H1 (cell line): ENCODE data around the gene TMED8. TPM values are rescaled to one million over a fixed set of nuclear protein-coding genes. Genes with fewer than 3 reads are reported as not detected.

Experiments
- CTCF ChIA-PET: fragments of 300-600 bp; sonication (Branson Sonifier 250); formaldehyde crosslinking; loops from one replicate; lab custom pipeline; 2021; ENCODE audit not compliant: partially characterized antibody; lab: Charles Lee
- POLR2A ChIA-PET: fragments of 300-600 bp; sonication (Branson Sonifier 250); formaldehyde crosslinking; loops from one replicate; lab custom pipeline; 2021; ENCODE audit warnings: inconsistent platforms; ENCODE audit not compliant: partially characterized antibody; lab: Charles Lee
- DNase-seq, 2 experiments: peaks; one replicate each; pipeline versions ENCODE4 v3.0.0 to v3.0.0-alpha.2; 2010 to 2022; ENCODE audit warnings: low spot score in 2 of 2, low read depth in 1 of 2, mixed read lengths in 1 of 2
- FAIRE-seq: peaks from 2 replicates; lab custom pipeline; 2011; peaks lifted over from hg19 to GRCh38; lab: Jason Lieb, UNC
- H2AFZ ChIP-seq: 2 replicates; pipeline ENCODE4 v1.8.1; 2012; ENCODE audit warnings: low read length, inconsistent platforms
- H2AK5ac ChIP-seq: 2 replicates; pipeline ENCODE4 v1.6.1; 2013; ENCODE audit warnings: low read depth, low read length
- H2BK120ac ChIP-seq: replicated peaks from 2 replicates; pipeline ENCODE3; 2013; ENCODE audit warnings: low read depth, low read length, inconsistent platforms
- H2BK12ac ChIP-seq: 2 replicates; pipeline ENCODE4 v1.6.1; 2013; ENCODE audit warnings: low read depth, low read length
- H2BK15ac ChIP-seq: 2 replicates; pipeline ENCODE4 v1.6.1; 2013; ENCODE audit warnings: low read length
- H2BK20ac ChIP-seq: 2 replicates; pipeline ENCODE4 v1.6.1; 2013; ENCODE audit warnings: low read length
- H2BK5ac ChIP-seq: 2 replicates; pipeline ENCODE4 v1.6.1; 2013; ENCODE audit warnings: low read depth, low read length
- H3K14ac ChIP-seq: 2 replicates; pipeline ENCODE4 v1.6.1; 2013; ENCODE audit warnings: inconsistent platforms; ENCODE audit not compliant: insufficient read length
- H3K18ac ChIP-seq: 2 replicates; pipeline ENCODE4 v1.6.1; 2013; ENCODE audit warnings: low read length; ENCODE audit errors: extremely low read depth
- H3K23ac ChIP-seq: 2 replicates; pipeline ENCODE4 v1.6.1; 2013; ENCODE audit warnings: inconsistent platforms; ENCODE audit not compliant: insufficient read length
- H3K23me2 ChIP-seq: 2 replicates; pipeline ENCODE4 v1.6.1; 2013; ENCODE audit warnings: low read depth, low read length
- H3K27ac ChIP-seq: 2 replicates; pipeline ENCODE4 v1.6.1; 2011; ENCODE audit warnings: low read depth, low read length, inconsistent platforms
- H3K27me3 ChIP-seq, 4 experiments: replicated peaks in 1 of 4; 1 replicate in 1 of 4; 2 replicates in 3 of 4; pipeline versions ENCODE4 v1.6.1 to v1.8.1; 2011 to 2013; ENCODE audit warnings: low read length in 3 of 4, mild to moderate bottlenecking in 3 of 4, inconsistent platforms in 2 of 4, mixed read lengths in 2 of 4, moderate library complexity in 1 of 4; ENCODE audit not compliant: control insufficient read depth in 3 of 4, insufficient read depth in 3 of 4; ENCODE audit errors: extremely low read depth in 1 of 4
- H3K36me3 ChIP-seq, 4 experiments: 2 replicates each; pipeline versions ENCODE4 v1.6.1 to v1.8.1; 2011 to 2013; ENCODE audit warnings: mild to moderate bottlenecking in 4 of 4, low read length in 3 of 4, moderate library complexity in 2 of 4, control low read depth in 1 of 4, inconsistent platforms in 1 of 4; ENCODE audit not compliant: insufficient read depth in 4 of 4, control insufficient read depth in 2 of 4
- H3K4ac ChIP-seq: replicated peaks from 2 replicates; pipeline ENCODE3; 2013; ENCODE audit warnings: low read length, low read depth, mixed read lengths, inconsistent platforms; ENCODE audit not compliant: insufficient read length
- H3K4me1 ChIP-seq, 4 experiments: replicated peaks in 1 of 4; 1 replicate in 1 of 4; 2 replicates in 3 of 4; pipeline versions ENCODE4 v1.6.1 to v1.8.1; 2011 to 2013; ENCODE audit warnings: low read length in 3 of 4, inconsistent platforms in 2 of 4, mixed read lengths in 1 of 4; ENCODE audit not compliant: insufficient read depth in 4 of 4, control insufficient read depth in 3 of 4
- H3K4me2 ChIP-seq, 2 experiments: 2 replicates each; pipeline versions ENCODE4 v1.6.1 to v1.8.1; 2011 to 2013; ENCODE audit warnings: low read depth in 2 of 2, low read length in 2 of 2, control low read depth in 1 of 2, inconsistent platforms in 1 of 2, mild to moderate bottlenecking in 1 of 2; ENCODE audit not compliant: insufficient read depth in 1 of 2
- H3K4me3 ChIP-seq, 4 experiments: fragments of 200-600, 300-600 bp in 1 of 4; sonication (generic), shearing (Covaris generic), sonication (Bioruptor Twin) in 1 of 4; 2 replicates each; pipeline versions ENCODE4 v1.5.1 to v1.8.1; 2011 to 2016; ENCODE audit warnings: low read length in 4 of 4, low read depth in 3 of 4, control low read depth in 2 of 4, inconsistent platforms in 2 of 4, mild to moderate bottlenecking in 2 of 4, mixed read lengths in 1 of 4, moderate library complexity in 1 of 4; ENCODE audit not compliant: insufficient read depth in 2 of 4; ENCODE audit errors: extremely low read depth in 1 of 4
- H3K56ac ChIP-seq: replicated peaks from 2 replicates; pipeline ENCODE3; 2013; ENCODE audit warnings: low read depth, mild to moderate bottlenecking, mixed read lengths, low read length, inconsistent platforms; ENCODE audit not compliant: insufficient read length
- H3K79me1 ChIP-seq: 2 replicates; pipeline ENCODE4 v1.6.1; 2013; ENCODE audit warnings: low read depth, low read length, control low read depth
- H3K79me2 ChIP-seq, 2 experiments: 2 replicates each; pipeline versions ENCODE4 v1.6.1 to v1.8.1; 2012 to 2013; ENCODE audit warnings: low read length in 2 of 2, mild to moderate bottlenecking in 2 of 2, inconsistent platforms in 1 of 2; ENCODE audit not compliant: insufficient read depth in 2 of 2, control insufficient read depth in 1 of 2
- H3K9ac ChIP-seq, 4 experiments: replicated peaks in 1 of 4; 1 replicate in 1 of 4; 2 replicates in 3 of 4; pipeline versions ENCODE4 v1.6.1 to v1.8.1; 2011 to 2013; ENCODE audit warnings: low read depth in 3 of 4, low read length in 3 of 4, control low read depth in 2 of 4, mild to moderate bottlenecking in 2 of 4, moderate library complexity in 2 of 4, inconsistent platforms in 1 of 4; ENCODE audit errors: extremely low read depth in 1 of 4
- H3K9me3 ChIP-seq, 2 experiments: 2 replicates each; pipeline versions ENCODE4 v1.6.1 to v1.8.1; 2012 to 2013; ENCODE audit warnings: mild to moderate bottlenecking in 2 of 2, moderate library complexity in 2 of 2, control low read depth in 1 of 2, inconsistent platforms in 1 of 2, low read depth in 1 of 2, low read length in 1 of 2, mixed read lengths in 1 of 2; ENCODE audit not compliant: insufficient read depth in 2 of 2
- H4K20me1 ChIP-seq, 2 experiments: replicated peaks in 1 of 2; 2 replicates each; pipeline versions ENCODE3 to v1.8.1; 2011 to 2013; ENCODE audit warnings: inconsistent platforms in 2 of 2, low read length in 2 of 2, mild to moderate bottlenecking in 1 of 2; ENCODE audit not compliant: insufficient read depth in 2 of 2, control insufficient read depth in 1 of 2
- H4K5ac ChIP-seq: 2 replicates; pipeline ENCODE4 v1.6.1; 2013; ENCODE audit warnings: low read length, low read depth, mixed read lengths, inconsistent platforms; ENCODE audit not compliant: insufficient read length
- H4K8ac ChIP-seq: 2 replicates; pipeline ENCODE4 v1.8.0; 2013; ENCODE audit warnings: mild to moderate bottlenecking, moderate library complexity, low read length, inconsistent platforms; ENCODE audit not compliant: insufficient read depth; ENCODE audit errors: extremely low read depth
- H4K91ac ChIP-seq: replicated peaks from 2 replicates; pipeline ENCODE3; 2013; ENCODE audit warnings: low read length, mixed read lengths, inconsistent platforms; ENCODE audit not compliant: insufficient read length
- CBX5 ChIP-seq: fragments of 300-800, 300-1000 bp; sonication (generic); IDR thresholded peaks from 2 replicates; pipeline ENCODE4 v1.7.1; 2016; ENCODE audit warnings: antibody characterized with exemption, low read length, low read depth
- CHD2 ChIP-seq: IDR thresholded peaks from 2 replicates; pipeline ENCODE4 v1.6.1; 2012; ENCODE audit warnings: low read length, improper control_type of control experiment
- GTF2F1 ChIP-seq: IDR thresholded peaks from 2 replicates; pipeline ENCODE4 v1.6.1; 2012; ENCODE audit warnings: low read depth, low read length, improper control_type of control experiment, borderline replicate concordance
- KDM1A ChIP-seq: fragments of 200-600, 300-600 bp; sonication (generic); IDR thresholded peaks from 2 replicates; pipeline ENCODE4 v1.7.1; 2016; ENCODE audit warnings: mild to moderate bottlenecking, low read length, borderline replicate concordance
- KDM5A ChIP-seq: fragments of 200-600 bp; IDR thresholded peaks from 2 replicates; pipeline ENCODE4 v1.7.1; 2012; ENCODE audit warnings: mild to moderate bottlenecking, low read length, inconsistent platforms, mixed read lengths
- POLR2A ChIP-seq, 2 experiments: IDR thresholded peaks; 1 replicate in 1 of 2; 2 replicates in 1 of 2; pipeline ENCODE4 v1.6.1; 2011; ENCODE audit warnings: low read depth in 2 of 2, low read length in 2 of 2, mild to moderate bottlenecking in 2 of 2; ENCODE audit errors: control extremely low read depth in 1 of 2
- SIRT6 ChIP-seq: IDR thresholded peaks from one replicate; pipeline ENCODE4 v1.7.1; 2012; ENCODE audit warnings: low read length, inconsistent platforms
- SP2 ChIP-seq: IDR thresholded peaks from 2 replicates; pipeline ENCODE4 v1.6.1; 2012; ENCODE audit warnings: mild to moderate bottlenecking, low read length, inconsistent platforms
- TEAD4 ChIP-seq: IDR thresholded peaks from 2 replicates; pipeline ENCODE4 v1.6.1; 2012; ENCODE audit warnings: low read depth, low read length, inconsistent platforms, mixed read lengths
- WGBS, 2 experiments: shearing (Covaris generic) in 1 of 2; methylation state at CpG; one replicate each; pipeline versions ENCODE4 v1.1.6 to v1.1.7; 2013 to 2015; ENCODE audit warnings: low lambda C conversion rate in 2 of 2, mixed read lengths in 2 of 2, inconsistent platforms in 1 of 2, low coverage in 1 of 2, missing lambda C conversion rate in 1 of 2; ENCODE audit not compliant: insufficient replicate concordance in 2 of 2, insufficient coverage in 1 of 2, insufficient read length in 1 of 2; ENCODE audit errors: extremely low coverage in 1 of 2, missing lambda C conversion rate in 1 of 2; 5-methylcytosine and 5-hydroxymethylcytosine counted together
- polyA plus RNA-seq, 7 experiments: library from polyadenylated mRNA; depleted of rRNA in 3 of 7; stranded (reverse) in 5 of 7; unstranded in 2 of 7; fragments of >200 nt in 5 of 7; fragments of 200-250 nt in 2 of 7; gene quantifications; 1 replicate in 5 of 7; 2 replicates in 1 of 7; 4 replicates in 1 of 7; pipeline versions ENCODE4 v1.2.1 to v1.2.3, GENCODE V29; 2011 to 2013; ENCODE audit warnings: missing spikeins in 2 of 7, mixed read lengths in 2 of 7
- total RNA-seq: library from RNA; stranded (reverse); fragmentation: NEBNext Ultra II Directional; extraction: Animal tissue kit (Norgen Biotek cat#: 25700); gene quantifications from 2 replicates; pipeline ENCODE4 v1.2.1, GENCODE V29; 2021

TMED8 gene
- total and polyA plus RNA-seq, 2 of the 8 experiments (the other 6 are each of a cell fraction or from before 2014, with no cell fraction given): 5.5 to 13.4 TPM

DNA sequence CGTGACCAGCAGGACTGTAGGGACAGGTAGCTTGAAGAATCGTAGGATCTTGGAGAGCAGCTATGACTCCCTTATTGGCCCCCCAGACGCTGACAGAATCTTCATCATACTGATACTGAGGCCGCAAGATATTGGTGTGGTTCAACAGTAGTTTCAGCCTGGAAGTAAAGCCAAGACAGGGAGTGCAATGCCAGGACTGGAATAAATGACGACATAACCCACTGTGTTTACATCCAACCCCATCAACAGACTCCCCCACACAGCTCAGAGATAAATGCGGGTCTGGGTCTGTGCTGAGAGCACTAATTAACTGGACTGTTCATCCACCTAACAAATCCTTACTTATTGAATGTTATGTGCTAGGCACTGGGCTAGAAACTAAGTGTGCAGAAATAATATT is 29.8 kb upstream of the TMED8 start:
- Histone ChIP-seq H2AK5ac (no peak overlapping the region), H3K9ac (no peak overlapping the region), H4K5ac (no peak overlapping the region), H3K23me2 (no peaks in the 10 kb centered on the region), H4K8ac (no peak overlapping the region), H2BK120ac (no peak overlapping the region), H3K4me3 (no peak overlapping the region), H3K27me3 (no peaks in the 10 kb centered on the region), H2BK15ac (no peak overlapping the region), H3K56ac (no peak overlapping the region), H3K18ac (no peak overlapping the region), H3K14ac (no peak overlapping the region), H3K36me3 (no peaks in the 10 kb centered on the region), H4K91ac (no peak overlapping the region), H4K20me1 (no peaks in the 10 kb centered on the region), H2BK12ac (no peak overlapping the region), H2BK20ac (no peak overlapping the region), H3K4me1 (no peaks in the 10 kb centered on the region), H2AFZ (no peak overlapping the region), H3K23ac (no peak overlapping the region), H3K4ac (no peak overlapping the region), H3K9me3 (no peaks in the 10 kb centered on the region), H3K79me1 (no peaks in the 10 kb centered on the region), H3K27ac (no peak overlapping the region), H3K4me2 (no peak overlapping the region)
- CTCF ChIA-PET: interaction anchor here (0.7 to 2.4 kb wide), 6 partner anchors 14 to 939 kb away, joined by 3 to 9 read pairs (median 4); no protein-coding TSS in a partner anchor
- DNase-seq (no peak), FAIRE-seq (no peak)
- WGBS, 2 experiments: 81% methylated on average over 6 of the region's 6 CpGs; no CpG with 5 or more reads in 1 of the 2 experiments
- POLR2A ChIA-PET: interaction anchor here (0.7 to 1.1 kb wide), 2 partner anchors 51 to 71 kb away, joined by 3 read pairs; partner anchors contain the start of gene VIPAS39
- TF ChIP-seq KDM5A (no peak), KDM1A (no peak), SIRT6 (no peak), SP2 (no peak), POLR2A (IDR thresholded peaks at IDR 0.05; ENCODE audit: control extremely low read depth in 1 of 2, low read depth in 2 of 2, low read length in 2 of 2) (no peak), GTF2F1 (no peak), CBX5 (no peak), CHD2 (no peak), TEAD4 (no peak)
- TF ChIP-seq, all 59 proteins: peak for 0
- no peak overlapping the region for H2BK5ac ChIP-seq
- no peaks in the 10 kb centered on the region for H3K79me2 ChIP-seq
